SIG-M5 treated with dmso at 0.1 percent for 504 hours (cell line): ENCODE data around the gene PARN.
"Not testable (repeated sequence)": the region's sequence is repeated elsewhere in the genome, so short reads cannot be mapped to it uniquely, and the experiment has no call there.

Experiments used
- DNase-seq: peaks from one replicate; lab custom pipeline; 2025; ENCODE audit not compliant: unreplicated experiment; lab: John Stamatoyannopoulos, UW

PARN gene

GRCh38 chr16:14629919-14630619 lies at the start of gene PARN:
PARN (minus strand) TSS chr16:14630260; CDS start chr16:14630125, 135 bp downstream.
- peak; percentile 96 for DNase-seq

- no peak for DNase-seq
Measured at GRCh38 chr16:14678748-14679497, 48.9 kb upstream of the PARN start.

GRCh38 chr16:14677627-14678026 lies 47.6 kb upstream of the PARN start:
- DNase-seq = no peak

GRCh38 chr16:14676633-14677032 lies 46.6 kb upstream of the PARN start:
- no peak for DNase-seq

GRCh38 chr16:14672403-14672971 lies 42.4 kb upstream of the PARN start:
- no peak for DNase-seq

GRCh38 chr16:14669776-14670175 lies 39.7 kb upstream of the PARN start:
- no peak for DNase-seq

- DNase-seq = no peak
Measured at GRCh38 chr16:14668556-14669223, 38.6 kb upstream of the PARN start.

GRCh38 chr16:14667347-14668266 lies 37.5 kb upstream of the PARN start:
- DNase-seq = no peak

GRCh38 chr16:14658063-14658462 lies 28.0 kb upstream of the PARN start:
- no peak for DNase-seq

- DNase-seq = no peak
Measured at GRCh38 chr16:14652726-14653125, 22.7 kb upstream of the PARN start.

- DNase-seq = no peak
Measured at GRCh38 chr16:14650629-14651028, 20.6 kb upstream of the PARN start.

- DNase-seq = no peak
Measured at GRCh38 chr16:14649816-14650215, 19.8 kb upstream of the PARN start.

- peak; percentile 45 for DNase-seq
Measured at GRCh38 chr16:14641926-14642325, 11.9 kb upstream of the PARN start.

- no peak for DNase-seq
Measured at GRCh38 chr16:14641206-14641605, 11.1 kb upstream of the PARN start.

GRCh38 chr16:14640538-14640937 lies 10.5 kb upstream of the PARN start:
- no peak for DNase-seq

GRCh38 chr16:14636951-14637240 lies 6.8 kb upstream of the PARN start:
- not testable (repeated sequence) for DNase-seq

GRCh38 chr16:14636179-14636950 lies 6.3 kb upstream of the PARN start:
- DNase-seq = not testable (repeated sequence)

- DNase-seq = no peak
Measured at GRCh38 chr16:14635395-14636165, 5.5 kb upstream of the PARN start.

GRCh38 chr16:14634389-14634725 lies 4.3 kb upstream of the PARN start:
- no peak for DNase-seq
